ENCODE data around the gene RIMBP2. TPM values are rescaled to one million over a fixed set of nuclear protein-coding genes. Genes with fewer than 3 reads are reported as not detected.
"Not testable (repeated sequence)": the region's sequence is repeated elsewhere in the genome, so short reads cannot be mapped to it uniquely, and the experiment has no call there.

Gene RIMBP2, protein sequence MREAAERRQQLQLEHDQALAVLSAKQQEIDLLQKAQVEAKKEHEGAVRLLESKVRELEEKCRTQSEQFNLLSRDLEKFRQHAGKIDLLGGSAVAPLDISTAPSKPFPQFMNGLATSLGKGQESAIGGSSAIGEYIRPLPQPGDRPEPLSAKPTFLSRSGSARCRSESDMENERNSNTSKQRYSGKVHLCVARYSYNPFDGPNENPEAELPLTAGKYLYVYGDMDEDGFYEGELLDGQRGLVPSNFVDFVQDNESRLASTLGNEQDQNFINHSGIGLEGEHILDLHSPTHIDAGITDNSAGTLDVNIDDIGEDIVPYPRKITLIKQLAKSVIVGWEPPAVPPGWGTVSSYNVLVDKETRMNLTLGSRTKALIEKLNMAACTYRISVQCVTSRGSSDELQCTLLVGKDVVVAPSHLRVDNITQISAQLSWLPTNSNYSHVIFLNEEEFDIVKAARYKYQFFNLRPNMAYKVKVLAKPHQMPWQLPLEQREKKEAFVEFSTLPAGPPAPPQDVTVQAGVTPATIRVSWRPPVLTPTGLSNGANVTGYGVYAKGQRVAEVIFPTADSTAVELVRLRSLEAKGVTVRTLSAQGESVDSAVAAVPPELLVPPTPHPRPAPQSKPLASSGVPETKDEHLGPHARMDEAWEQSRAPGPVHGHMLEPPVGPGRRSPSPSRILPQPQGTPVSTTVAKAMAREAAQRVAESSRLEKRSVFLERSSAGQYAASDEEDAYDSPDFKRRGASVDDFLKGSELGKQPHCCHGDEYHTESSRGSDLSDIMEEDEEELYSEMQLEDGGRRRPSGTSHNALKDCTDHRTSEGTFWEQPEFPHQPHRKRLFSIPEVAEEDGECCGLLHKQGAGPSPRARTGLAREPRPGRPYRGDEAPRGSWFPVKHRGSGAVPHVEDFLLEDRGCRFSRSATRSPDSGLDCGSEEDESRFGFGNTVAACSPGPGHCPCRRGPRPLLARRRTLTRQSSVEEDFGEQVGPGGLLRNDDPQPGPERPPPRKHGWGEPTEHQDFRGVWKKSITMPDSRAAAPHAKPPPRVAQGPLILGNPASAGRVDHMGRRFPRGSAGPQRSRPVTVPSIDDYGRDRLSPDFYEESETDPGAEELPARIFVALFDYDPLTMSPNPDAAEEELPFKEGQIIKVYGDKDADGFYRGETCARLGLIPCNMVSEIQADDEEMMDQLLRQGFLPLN (N-terminal part only)
- not detected for total RNA-seq

DNA sequence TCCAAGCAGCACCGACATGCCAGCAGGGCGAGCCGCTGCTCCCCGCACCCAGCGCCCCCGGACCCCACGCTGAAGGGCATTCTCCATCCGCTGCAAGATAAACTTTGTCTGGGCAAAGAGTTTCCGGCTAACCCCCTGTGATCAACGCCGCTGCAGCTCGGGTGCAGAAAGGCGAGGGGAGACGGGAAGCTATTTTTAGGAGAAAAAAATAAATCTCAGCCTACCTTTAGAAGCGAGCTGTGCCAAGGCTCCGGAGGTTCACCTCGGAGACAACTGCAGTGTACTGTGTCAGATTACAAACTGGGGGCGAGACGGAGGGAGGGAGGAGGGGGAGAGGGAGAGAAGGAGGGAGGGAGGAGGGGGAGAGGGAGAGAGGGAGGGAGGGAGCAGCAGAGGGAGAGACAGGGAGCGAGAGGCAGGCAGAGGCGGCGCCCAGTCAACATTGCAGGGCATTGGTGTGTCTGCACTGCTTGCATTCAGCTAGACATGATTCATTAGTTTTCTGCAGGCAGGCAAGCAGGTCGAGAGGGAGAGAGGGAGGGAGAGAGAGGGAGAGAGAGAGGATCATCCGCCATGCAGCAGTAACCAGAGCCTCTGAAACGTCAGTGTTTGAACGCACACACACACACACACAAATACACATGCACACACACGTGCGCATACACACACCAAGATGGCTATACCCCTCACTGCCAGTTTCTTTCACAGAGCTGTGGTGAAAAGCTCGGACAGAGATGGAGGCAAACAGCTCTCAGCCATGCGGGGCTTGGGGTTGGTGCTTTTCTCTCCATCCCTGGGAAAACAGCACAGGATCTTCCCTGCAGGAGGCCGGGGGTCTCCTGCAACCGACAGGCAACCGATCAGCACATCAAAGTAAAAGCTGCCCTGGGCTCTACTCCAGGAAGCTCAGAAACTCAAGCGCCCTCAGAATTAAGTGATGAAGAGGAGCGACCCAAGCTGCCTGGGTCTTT, at the start of gene RIMBP2:
Gene RIMBP2, minus strand, starts transcription at position 302 of the 971 bp plus-strand sequence. CDS start 237,286 bp downstream, outside the sequence.
- CTCF ChIA-PET: no interaction called here

DNA sequence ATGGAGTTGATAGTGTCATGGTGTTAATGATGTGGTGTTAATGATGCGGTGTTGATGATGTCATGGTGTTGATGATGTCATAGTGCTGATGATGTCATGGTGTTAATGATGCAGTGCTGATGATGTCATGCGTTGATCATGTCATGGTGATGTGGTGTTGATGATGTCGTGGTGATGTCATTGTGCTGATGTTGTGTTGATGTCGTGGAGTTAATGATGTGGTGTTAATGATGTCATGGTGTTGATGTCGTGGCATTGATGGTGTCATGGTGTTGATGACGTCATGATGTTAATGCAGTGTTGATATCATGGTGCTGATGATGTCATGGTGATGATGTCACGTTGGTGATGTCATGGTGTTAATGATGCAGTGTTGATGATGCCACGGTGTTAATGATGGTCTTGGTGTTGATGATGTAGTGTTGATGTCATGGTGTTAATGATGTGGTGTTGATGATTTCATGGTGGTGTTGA, 49.1 kb upstream of the RIMBP2 start:
- ChIA-PET POLR2A (no interaction called here), CTCF (no interaction called here)

More for the DNA sequence above, at the start of gene RIMBP2:
- POLR2A ChIA-PET: no interaction called here

DNA sequence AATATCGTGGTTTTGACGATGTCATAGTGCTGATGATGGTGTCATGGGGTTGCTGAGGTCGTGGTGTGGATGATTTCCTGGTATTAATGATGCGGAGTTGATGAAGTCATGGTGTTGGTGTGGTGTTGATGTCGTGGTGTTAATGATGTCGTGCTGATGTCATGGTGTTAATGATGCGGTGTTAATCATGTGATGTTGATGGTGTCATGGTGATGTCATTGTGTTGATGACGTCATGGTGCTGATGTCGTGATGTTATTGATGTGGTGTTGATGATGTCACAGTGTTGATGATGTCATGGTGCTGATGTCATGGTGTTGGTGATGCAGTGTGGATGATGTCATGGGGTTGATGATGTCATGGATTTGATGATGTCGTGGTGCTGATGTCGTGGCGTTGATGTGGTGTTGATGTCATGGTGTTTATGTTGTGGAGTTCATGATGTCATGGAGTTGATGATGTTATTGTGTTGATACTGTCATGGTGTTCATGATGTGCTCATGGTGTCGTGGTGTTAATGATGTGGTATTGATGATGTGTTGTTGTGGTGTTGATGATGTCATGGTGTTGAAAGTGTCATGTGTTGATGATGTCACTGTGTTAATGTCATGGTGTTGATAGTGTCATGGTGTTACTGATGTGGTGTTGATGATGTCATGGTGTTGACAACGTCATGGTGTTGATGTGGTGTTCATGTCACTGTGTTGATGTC, 48.5 kb upstream of the RIMBP2 start:
- POLR2A ChIA-PET: no interaction called here
- CTCF ChIA-PET: no interaction called here

DNA sequence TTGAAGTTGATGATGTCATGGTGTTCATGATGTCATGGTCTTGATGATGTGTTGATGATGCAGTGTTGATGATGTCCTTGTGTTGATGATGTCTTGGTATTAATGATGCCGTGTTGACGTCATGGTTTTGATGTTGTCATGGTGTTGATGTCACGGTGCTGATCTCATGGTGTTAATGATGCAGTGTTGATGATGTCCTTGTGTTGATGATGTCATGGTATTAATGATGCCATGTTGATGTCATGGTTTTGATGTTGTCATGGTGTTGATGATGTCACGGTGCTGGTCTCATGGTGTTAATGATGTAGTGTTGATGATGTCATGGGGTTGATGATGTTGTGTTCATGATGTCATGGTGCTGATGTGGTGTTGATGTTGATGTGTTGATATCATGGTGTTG, 48.0 kb upstream of the RIMBP2 start:
- ChIA-PET POLR2A (no interaction called here), CTCF (interaction anchor here (2.5 kb wide), 1 partner anchor 56 kb away, joined by 7 read pairs; no protein-coding TSS in a partner anchor)

DNA sequence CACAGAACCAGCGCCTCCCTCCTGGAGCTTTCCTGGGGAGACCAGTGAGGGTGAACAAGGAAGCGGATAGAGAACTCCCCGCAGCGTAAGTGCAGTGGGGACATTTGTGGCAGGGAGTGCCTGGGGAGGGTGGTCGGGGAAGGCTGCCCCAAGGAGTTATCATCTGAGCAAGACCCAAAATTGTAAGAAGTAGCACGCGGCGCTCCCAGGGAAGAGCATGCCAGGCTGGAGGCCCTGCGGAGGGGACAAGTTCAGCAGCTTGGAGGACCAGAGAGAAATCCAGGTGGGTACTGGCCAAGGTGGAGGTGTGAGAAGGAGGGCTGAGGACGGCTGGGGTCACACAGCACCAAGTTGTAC, 46.2 kb upstream of the RIMBP2 start:
- ChIA-PET POLR2A (no interaction called here), CTCF (interaction anchor here (0.6 to 2.5 kb wide), 6 partner anchors 11 to 259 kb away, joined by 3 to 7 read pairs (median 4); no protein-coding TSS in a partner anchor)

DNA sequence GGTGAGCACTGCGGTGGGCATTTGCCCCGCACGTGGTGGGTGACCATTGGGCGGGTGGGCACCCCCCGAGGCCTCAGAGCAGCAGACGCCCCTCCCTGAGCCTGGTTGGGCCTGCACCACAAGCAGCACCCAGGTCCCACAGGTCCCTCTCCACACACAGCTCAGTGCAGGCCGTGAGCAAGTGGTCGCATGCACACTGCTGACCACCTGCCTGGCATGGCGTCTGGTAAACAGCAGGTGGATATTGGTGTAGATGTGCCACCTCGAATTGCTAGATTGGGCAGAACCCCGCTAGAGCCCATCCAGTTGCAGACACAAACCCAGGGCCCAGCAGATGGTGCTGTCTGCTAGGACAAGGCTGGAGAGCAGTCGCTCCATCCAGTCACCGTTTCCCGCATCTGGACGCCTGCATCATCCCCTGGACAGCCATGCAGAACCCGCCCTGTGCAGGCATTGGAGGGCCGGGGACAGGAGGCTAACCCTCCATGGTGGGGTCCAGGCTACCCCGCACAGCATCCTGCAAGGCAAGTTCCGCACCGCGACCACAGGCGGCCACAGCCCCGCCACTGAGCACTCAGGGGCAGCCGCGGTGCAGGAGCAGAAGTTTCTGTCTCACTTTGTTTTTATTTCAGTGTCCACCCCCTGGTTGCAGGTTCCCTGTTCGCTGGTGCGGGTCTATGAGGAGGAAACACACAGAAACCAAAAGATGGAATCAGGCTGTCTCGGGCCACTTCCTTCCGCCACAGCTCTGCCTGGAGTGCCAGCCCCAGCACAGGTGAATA, 45.6 kb upstream of the RIMBP2 start:
- POLR2A ChIA-PET: no interaction called here
- CTCF ChIA-PET: interaction anchor here (0.6 to 2.5 kb wide), 7 partner anchors 12 to 259 kb away, joined by 3 to 7 read pairs (median 4); no protein-coding TSS in a partner anchor

DNA sequence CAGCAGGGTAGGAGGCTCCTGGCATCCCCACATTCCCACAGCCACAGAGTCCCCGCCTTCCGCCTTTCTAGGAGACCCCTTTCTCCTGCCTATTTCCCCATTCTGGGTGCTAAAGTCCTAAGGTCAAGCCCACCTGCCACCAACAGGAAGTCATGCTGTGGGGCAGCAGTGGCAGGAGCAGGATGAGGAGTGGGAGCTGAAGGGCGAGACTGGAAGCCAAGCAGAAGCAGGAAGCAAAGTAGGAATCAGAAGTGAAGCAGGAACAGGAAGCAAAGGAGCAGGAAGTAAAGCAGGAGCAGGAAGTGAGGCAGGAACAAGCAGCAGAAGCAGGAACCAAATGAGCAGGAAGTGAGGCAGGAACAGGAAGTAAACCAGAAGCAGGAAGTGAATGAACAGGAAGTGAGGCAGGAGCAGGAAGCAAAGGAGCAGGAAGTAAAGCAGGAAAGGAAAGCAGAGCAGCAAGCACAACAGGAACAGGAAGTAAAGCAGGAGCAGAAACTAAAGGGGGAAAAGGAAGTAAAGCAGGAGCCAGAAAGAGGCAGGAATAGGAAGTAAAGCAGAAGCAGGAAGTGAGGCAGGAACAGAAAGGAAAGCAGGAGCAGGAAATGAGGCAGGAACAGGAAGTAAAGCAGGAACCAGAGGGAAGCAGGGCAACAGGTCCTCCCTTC, 38.3 kb upstream of the RIMBP2 start:
- ChIA-PET POLR2A (no interaction called here), CTCF (interaction anchor here (0.6 kb wide), 1 partner anchor 40 kb away, joined by 3 read pairs; no protein-coding TSS in a partner anchor)

DNA sequence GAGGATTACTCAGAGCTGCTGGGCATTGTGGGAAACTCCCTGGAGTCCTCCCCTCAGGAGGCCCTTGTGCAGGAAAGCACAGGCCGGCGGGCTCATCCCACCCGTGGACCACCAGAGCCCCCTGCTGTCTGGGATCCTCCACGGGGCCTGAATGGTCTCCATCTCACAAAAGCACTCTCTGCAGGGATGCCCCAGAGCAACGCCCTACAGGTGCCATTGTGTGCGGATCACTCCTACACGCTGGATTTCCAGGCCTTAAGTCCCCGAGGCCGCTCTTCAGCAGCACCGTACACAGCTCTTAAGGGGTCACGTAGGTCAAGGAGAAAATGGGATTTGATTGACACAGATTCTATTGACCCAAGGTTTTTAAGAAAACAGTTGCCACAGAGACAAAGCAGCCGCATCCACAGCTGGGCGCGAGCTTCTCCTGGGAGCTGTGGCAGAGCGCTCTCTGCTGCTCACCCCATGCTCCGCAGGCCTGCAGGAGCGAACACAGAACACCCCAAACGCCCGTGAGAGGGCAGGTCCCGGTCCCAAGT, 36.7 kb upstream of the RIMBP2 start:
- ChIA-PET CTCF (no interaction called here), POLR2A (no interaction called here)

DNA sequence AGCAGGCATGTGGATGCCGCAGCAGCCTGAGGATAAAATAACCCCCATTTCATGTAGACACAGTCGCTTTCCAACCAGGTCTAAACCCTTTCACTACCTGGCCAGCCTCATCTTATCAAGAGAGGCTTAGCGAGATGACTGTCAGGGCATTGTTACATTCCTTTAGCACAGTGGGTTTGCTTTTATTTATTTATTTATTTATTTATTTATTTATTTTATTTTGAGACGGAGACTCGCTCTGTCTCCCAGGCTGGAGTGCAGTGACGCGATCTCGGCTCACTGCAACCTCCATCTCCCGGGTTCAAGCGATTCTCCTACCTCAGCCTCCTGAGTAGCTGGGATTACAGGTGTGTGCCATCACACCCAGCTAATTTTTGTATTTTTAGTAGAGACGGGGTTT, 35.9 kb upstream of the RIMBP2 start:
- CTCF ChIA-PET, POLR2A ChIA-PET: not testable (repeated sequence)

DNA sequence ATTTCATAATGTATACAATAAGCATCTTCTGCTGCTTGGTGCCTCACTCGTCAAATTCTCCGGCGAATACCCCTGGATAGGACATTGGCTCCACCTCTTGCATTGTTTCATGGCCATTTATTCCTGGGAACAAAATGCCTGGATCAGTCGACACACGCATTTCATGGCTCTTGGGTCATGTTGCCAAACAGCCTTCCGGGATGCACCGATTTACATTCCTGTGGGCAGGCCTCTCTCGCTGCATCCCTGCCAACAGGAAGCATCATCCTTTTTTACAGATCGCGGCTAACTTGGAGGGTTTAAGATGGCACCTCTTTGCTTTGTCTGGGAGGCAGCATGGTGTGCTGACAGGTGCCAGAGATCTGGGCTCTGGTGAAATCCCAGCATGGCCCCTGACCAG, 32.7 kb upstream of the RIMBP2 start:
- ChIA-PET CTCF (interaction anchor here (1.3 to 1.4 kb wide), 3 partner anchors 13 to 96 kb away, joined by 3 to 7 read pairs (median 4); no protein-coding TSS in a partner anchor), POLR2A (no interaction called here)

DNA sequence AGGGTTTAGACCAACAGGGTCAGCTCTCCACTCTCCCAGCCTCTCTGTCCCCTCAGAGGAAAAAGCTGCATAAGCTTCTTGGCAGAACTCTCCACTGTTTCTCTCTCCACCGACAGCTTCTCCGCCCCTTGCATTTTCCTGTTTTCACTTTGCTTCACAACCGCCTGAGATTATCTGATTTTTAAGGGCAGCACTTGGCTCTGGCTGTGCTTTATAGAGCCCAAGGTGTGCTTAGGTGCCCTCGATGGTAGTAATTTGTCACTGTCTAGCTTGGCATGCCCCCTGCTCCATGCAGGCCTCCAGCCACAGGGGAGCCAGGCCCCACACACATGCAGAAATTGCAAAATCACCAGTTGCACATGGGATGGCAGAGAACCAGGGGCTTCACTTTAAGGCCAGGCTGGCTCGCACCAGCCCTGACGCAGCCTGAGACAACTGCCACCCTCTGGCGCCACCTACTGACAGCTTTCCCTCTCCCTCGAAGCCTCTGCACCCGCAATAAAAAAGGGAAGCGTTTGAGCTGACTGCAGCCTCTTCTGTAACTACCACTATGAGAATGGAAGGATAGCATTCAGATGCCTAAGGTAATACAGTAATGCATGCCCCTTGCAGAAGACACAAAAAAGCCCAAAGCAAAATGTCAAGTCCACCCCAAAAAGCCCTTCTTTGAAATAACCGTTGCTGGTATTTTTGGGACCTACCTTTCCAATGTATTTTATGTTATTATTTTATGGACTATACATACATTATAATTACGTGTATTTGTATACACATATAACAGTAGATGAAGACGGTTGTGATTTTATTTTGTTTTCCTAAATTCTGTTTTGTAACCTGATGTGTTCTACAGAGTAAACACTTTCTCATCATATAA, 32.0 kb upstream of the RIMBP2 start:
- POLR2A ChIA-PET: no interaction called here
- CTCF ChIA-PET: interaction anchor here (1.3 to 1.4 kb wide), 3 partner anchors 13 to 95 kb away, joined by 3 to 7 read pairs (median 4); no protein-coding TSS in a partner anchor

DNA sequence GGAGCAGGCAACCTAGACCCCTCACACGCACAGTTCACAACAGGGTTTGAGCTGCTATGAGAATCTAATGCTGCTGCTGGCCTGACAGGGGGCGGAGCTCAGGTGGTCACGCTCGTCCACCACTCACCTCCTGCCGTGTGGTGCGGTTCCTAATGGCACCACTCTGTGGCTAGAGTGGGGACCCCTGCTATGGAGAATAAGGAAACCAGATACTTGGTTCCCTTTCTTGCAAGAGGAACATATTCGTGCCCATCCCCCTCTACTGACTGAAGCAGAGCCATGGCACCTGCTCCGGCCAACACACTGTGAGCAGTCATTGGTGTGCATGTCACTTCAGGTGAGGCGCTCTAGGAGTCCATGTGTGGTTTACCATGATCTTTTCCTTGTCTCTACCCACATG, 30.4 kb upstream of the RIMBP2 start:
- CTCF ChIA-PET: no interaction called here
- POLR2A ChIA-PET: no interaction called here

DNA sequence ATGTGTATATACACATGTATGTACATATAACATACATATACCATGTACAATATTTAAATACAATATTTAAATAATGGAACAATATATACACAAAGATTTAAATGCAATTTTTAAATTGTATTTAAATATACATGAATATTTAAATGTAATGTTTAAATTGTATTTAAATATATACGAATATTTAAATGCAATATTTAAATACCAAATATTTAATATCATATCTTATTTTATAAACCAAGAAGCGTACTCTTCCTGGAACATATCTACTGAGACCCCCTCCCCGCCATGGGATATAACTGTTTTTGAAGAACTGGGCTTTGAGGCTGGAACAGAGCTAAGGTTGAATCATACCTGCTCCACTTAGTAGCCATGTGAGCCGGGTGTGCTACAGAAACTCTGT, 29.8 kb upstream of the RIMBP2 start:
- POLR2A ChIA-PET: no interaction called here
- CTCF ChIA-PET: no interaction called here

DNA sequence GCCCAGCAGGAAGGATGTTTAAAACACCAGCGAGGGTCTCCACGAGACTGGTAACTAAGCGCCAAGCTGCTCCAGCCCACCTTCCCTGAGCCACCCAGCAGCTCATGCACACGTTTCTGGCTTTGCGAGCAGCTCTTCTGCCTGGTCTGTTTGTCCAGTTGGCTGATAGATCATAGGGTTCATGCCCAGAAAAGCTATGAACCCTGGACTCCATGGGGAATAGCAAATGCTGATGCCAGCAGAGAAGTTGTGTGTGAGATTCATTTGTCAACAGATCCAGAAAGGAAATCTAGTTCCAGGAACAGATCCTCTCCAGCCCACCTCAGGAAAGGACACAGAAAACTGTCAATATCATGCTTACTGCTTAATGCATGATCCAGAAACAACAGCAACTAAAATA, 28.2 kb upstream of the RIMBP2 start:
- ChIA-PET POLR2A (no interaction called here), CTCF (no interaction called here)

DNA sequence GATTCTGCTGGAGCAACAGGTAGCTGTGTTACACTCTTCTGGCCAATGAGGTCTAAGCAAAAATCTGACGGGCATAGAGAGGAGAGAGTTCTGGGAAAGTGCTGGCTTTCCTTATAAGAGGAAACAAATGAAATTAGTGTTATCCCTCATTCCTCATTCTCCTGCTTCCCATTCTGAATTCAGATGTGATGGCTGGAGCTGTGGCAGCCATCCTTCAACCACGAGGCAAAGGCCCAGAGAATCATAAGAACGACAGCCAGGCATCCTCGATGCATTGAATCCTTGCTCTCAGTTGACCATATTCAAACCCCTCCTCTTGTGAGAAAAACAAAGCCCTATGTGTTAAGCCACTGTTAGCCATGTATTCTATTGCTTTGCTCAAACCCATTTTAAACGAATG, 27.5 kb upstream of the RIMBP2 start:
- POLR2A ChIA-PET: no interaction called here

DNA sequence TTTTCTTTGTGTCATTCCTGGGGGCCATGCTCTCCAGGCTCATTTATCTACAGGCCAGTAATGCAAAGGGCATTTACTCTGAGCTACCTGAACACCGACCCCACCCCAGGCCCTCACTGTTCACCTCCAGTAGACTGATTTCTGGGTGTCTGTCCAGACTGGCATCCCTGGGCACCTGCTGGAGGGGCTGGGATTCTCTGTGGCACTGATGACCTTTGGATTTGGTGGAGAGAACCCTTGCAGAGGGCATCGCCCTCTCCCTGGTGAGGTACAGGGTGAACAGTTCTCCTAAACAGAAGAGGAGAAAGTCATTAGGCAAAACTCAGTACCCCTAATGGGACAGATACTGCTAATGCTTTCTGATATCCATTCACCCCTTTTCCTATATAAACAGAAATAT, 27.1 kb upstream of the RIMBP2 start:
- ChIA-PET CTCF (no interaction called here), POLR2A (no interaction called here)

More for the DNA sequence above, 27.5 kb upstream of the RIMBP2 start:
- CTCF ChIA-PET: no interaction called here

Data from activated CD8-positive, alpha-beta memory T cell treated with anti-CD3 and anti-CD28 coated beads for 36 hours (primary cell).